HG03108 (cell line): ENCODE data around the gene TADA3.
A peak's percentile ranks its signal among the peaks of the same experiment; 100 is the strongest.

Experiments
- ATAC-seq: cut with Tn5 transposase; IDR thresholded peaks from one replicate; pipeline ENCODE4 v1.9.1; 2021; ENCODE audit warnings: moderate library complexity; ENCODE audit not compliant: unreplicated experiment

The TADA3 gene

DNA sequence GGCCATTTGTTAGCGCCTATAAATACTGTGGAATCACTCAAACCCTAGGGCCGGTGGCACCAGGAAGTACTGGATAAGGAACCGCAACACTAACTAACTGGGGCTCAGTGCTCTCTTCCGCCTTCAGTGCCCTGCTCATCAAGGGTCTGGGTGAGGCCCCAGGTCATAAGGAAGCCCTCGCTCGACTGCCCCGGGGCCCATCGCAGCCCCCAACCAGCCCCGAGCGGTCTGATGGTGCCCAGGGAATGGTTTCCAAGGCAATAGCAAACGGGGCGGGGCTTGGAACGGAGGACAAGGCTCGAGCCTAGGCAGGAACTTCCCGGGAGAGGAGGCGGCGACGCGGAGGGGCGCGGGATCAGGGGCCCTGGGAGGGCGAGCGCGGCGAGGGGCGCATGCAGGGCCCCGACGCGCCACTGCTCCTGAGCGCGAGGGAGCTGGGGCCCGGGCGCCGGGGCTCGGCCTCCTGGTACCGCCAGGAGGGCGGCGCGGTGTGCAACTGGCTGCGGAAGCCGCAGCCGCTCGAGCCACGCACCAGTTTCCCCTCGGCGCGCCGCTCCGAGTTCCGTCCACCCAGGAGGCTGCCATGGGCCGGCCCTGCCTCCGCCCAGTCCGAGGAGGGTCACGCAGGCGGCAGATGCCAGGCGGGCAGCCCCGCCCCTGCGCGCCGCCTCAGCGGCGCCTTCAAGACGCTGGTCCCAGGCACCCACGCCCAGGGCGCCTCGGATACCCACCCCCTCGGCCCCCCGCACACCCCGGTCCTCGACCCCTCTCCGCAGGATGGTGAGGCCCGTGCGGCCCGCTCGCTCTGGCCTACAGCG is 17.6 kb upstream of the TADA3 start, which contains the start of gene TTLL3:
Gene TTLL3 (plus strand): TSS at position 648 of the 818 bp plus-strand sequence. CDS start 400 bp downstream, outside the sequence.
- ATAC-seq, result peak; percentile 45

GRCh38 chr3:9809239-9809614 is 17.0 kb upstream of the TADA3 start:
- no peak for ATAC-seq

DNA sequence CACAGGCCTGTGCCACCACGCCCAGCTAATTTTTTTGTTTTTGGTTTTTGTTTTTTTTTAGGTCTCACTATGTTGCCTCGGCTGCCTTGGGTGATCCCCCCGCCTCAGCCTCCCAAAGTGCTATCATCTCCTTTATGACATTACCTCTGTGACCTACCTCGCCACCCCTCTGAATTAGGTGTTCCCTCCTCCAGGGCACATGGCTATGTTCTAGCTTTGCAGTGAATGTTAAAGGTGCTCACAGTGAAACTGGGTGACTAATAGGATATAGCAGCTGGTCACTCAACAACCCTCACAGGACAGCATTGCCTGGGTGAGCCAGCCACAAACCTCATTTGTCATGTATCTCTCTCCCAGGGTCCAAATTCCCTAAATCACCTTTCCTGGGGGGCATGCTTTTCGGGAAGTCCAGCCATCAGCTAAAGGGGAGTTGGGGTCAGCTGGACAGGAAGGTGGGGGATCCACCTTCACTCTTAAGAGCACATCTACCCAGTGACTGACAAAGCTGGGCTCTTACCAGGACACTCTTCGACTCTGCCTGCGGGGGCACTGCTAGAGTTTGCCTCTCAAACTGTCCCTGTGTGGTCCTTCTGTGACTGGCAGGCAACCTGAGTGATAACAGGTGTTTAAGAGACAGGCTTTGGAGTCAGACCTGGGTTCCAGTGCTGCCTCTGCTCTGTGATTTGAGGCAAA is 16.2 kb upstream of the TADA3 start:
- ATAC-seq, result peak; percentile 44

DNA sequence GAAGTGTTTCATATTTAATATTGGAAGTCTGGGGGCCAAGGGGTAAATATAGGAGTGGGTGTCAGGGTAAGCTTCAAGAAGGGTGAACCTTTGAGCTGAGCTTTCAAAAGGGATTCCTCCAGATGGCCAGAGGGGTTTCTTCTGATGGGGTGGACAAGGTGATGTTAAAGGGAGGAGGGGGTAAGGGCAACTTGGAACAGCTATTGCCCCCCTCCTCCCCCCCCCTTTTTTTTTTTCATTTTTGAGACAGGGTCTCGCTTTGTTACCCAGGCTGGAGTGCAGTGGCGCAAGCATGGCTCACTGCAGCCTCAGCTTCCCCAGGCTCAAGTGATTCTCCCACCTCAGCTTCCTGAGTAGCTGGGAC is 15.7 kb upstream of the TADA3 start:
- no peak for ATAC-seq

GRCh38 chr3:9806688-9807589 is 14.7 kb upstream of the TADA3 start:
- ATAC-seq, result no peak

DNA sequence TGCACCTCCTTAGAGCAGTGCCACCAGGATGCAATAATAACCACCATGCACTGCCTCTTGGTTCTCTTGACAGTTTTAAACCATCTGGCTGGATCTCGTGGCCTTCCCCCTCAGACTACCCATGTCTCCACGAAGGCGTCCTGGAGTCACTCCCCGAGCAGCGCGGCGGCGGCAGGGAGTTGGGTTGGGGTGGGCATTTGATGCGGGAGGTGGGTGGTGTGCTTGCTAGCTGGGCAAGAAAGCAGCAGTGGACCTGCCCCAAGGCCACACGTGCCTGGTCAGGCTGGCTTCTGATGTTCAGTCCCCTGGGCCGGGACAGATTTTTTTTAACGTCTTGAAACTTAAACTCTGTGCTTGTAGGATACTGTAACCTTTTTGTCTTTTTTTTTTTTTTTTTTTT is 13.9 kb upstream of the TADA3 start:
- no peak for ATAC-seq

DNA sequence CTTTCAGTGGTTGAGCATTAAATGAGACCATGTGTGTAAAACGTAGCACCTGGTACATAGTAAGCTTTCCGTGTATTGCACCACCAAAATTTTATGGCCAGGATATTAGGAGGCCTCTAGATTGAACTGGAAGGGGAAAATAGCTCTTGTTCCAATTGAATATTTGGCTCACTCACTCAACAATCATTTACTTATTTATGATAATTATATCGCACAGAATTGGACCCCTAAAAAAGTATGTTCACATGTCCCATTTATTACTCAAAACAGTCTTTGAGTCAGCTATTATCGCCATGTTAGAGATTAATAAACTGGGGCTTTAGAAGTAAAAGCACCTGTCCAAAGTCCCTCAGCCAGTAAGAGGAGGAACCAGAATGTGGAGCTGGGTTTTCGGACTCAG is 12.7 kb upstream of the TADA3 start:
- ATAC-seq, result no peak

GRCh38 chr3:9803494-9803893 is 11.2 kb upstream of the TADA3 start:
- no peak for ATAC-seq

- no peak for ATAC-seq
These were observed 8.3 kb upstream of the TADA3 start for GRCh38 chr3:9800529-9800928.

DNA sequence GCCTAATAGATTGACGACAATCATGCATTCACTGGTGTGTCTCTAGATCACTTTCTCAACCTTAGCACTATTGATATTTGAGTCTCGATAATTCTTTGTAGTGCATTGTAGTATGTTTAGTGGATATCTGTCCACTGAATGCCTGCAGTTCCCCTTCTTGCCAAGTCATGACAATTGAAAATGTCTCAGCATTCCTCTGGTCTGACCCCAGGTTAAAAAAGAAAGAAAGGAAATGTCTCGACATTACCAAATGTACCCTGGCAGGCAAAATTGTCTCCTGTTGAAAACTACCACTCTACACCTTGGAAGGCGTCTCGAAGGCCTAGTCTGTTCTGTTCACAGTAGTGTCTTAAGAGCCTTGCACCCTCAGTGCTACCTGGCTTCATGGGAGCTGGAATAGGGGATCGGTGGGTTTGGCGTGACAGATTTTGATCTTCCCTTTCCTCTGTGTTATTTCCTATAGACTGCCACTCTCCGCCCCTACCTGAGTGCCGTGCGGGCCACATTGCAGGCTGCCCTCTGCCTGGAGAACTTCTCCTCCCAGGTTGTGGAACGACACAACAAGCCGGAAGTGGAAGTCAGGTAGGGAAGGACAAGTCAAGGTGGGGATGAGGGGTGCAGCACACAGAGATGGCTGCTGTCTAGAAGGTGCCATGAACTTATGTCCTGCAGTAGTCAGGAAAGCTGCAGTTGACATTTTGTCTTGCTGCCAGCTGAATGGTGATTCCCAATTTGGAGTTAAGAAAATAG is 5.1 kb upstream of the TADA3 start:
- ATAC-seq, result no peak

- ATAC-seq, result no peak
These were observed 2.9 kb upstream of the TADA3 start for GRCh38 chr3:9795207-9795606.

DNA sequence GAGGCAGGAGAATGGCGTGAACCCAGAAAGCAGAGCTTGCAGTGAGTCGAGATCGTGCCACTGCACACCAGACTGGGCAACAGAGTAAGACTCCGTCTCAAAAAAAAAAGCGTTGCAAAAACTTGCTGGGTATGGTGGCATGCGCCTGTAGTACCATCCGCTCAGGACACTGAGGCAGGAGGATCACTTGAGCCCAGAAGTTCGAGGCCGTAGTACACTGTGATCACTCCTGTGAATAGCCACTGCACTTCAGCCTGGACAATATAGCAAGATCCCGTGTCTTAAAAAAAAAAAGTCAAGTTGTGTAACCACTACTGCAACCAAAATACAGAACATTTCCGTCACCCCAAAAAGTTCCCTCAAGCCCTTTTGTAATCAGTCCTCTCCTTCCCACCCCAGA is 2.1 kb upstream of the TADA3 start:
- ATAC-seq, result no peak

GRCh38 chr3:9793161-9793781 is 998 bp upstream of the TADA3 start:
- ATAC-seq, result no peak

GRCh38 chr3:9791790-9792404 is 376 bp downstream of the TADA3 start:
- ATAC-seq, result no peak

DNA sequence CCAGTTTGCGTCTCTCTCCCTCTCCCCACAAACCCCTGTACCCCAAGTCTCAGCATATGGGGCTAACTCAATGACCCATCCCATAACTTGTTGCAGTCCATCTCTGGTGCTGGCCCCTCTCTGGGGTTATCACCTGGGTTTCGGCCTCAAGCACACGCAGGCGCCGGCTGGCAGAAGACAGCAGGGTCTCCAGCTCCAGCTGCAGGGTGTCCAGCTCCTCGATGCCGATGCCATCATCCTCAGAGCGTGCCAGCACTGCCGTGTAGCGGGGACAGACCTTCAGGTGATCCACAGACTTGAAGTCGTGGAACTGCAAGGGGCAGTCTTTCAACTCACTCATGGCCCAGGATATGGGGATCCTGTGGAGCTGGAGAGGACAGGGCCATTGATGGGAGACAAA is 1.1 kb downstream of the TADA3 start:
- no peak for ATAC-seq

DNA sequence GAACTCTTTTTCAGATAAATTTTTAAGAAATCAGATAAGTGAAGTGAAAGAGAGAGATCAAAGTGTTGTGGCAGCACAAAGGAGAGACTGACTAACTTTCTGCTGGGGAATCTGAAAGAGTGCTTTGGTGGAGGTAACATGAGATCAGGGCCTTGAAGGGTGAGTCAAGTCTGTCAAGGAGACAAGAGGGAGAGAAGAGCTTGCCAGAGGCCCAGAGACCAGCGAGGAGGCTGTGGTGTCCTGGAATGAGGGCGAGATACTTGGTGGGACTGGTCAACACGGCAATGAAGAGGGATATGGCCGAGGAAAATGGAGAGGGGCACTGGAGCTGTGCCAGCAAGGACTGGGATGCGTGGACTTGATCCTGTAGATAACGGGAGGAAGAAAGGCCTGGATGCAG is 4.6 kb downstream of the TADA3 start:
- ATAC-seq, result no peak

DNA sequence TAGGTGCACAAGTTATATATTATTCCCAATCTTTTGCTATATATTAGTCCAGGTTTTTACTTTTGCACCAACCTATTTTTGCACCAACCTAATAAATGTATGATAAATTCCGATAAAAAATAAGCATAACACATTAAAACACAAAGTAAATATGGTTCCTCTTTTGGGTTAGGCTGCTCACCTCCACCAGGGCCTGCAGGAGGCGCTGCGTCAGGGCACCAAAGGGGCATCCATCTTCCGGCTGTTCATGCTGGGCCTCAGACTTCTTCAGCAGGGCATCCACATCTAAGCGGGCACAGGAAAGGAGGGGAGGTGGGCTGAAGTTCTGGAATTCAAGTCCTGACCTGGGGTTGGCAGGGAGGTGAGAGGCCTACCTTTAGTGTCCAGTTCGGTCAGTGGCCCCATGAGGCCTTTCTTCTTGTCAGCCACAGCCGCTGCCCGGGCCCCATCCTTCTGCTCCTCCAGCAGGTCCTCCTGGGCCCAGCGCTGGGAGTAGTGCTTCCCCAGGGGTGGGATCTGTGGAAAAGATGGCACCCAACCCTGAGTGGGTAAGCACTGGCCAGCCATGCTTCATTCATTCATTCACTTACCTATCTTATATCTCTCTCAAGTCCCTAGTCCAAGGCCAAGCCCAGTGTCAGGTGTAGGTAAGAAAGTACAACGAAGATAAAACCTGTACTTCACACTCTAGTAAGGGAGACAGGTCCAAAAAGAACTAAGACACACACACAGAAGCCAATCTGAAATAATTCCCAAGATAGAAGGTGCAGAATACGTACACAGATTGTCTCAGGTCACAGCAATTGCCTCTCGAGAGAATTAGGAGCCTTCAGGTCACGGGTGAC is 5.2 kb downstream of the TADA3 start:
- no peak for ATAC-seq

DNA sequence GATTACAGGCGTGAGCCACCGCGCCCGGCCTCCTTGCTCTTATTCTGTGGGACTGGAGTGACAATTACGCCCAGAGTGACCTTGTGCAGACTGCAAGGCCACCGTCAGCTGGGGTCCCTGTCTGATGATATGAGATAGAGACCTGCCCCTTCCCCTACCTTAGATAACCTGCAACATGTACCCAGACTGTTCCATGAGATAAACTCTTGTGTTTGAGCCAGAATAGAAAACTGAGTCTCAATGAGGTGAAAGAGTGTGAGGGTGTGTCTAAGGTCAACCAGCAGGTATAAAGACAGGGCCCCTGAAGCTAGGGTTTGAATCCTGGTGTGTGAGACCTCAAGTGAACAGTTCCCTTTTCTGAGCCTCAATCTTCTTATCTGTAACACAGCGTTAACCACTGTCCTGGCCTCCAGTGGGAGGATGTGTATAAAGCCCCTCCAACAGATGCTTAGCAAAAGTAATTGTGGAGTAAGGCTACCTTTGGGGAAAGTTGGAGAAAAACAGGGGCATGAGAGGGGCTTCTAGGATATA is 6.0 kb downstream of the TADA3 start:
- ATAC-seq, result no peak

GRCh38 chr3:9785602-9786001 is 6.7 kb downstream of the TADA3 start:
- ATAC-seq, result no peak
